Measurements from ENCODE around the gene PANK4.

- TF ChIP-seq, protein P1, sequence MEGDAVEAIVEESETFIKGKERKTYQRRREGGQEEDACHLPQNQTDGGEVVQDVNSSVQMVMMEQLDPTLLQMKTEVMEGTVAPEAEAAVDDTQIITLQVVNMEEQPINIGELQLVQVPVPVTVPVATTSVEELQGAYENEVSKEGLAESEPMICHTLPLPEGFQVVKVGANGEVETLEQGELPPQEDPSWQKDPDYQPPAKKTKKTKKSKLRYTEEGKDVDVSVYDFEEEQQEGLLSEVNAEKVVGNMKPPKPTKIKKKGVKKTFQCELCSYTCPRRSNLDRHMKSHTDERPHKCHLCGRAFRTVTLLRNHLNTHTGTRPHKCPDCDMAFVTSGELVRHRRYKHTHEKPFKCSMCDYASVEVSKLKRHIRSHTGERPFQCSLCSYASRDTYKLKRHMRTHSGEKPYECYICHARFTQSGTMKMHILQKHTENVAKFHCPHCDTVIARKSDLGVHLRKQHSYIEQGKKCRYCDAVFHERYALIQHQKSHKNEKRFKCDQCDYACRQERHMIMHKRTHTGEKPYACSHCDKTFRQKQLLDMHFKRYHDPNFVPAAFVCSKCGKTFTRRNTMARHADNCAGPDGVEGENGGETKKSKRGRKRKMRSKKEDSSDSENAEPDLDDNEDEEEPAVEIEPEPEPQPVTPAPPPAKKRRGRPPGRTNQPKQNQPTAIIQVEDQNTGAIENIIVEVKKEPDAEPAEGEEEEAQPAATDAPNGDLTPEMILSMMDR (conservative IDR thresholded peaks at IDR 0.05): no peak
- no peak for TF ChIP-seq ZFX (IDR thresholded peaks at IDR 0.05)
Measured at GRCh38 chr1:2471587-2472001, 54.8 kb downstream of the PANK4 start.

Measured in C4-2B (cell line).